EH (cell line): ENCODE measurements around the gene CD164.
"Not testable (repeated sequence)": the region's sequence is repeated elsewhere in the genome, so short reads cannot be mapped to it uniquely, and the experiment has no call there.

Source experiments
- DNase-seq: peaks from one replicate; pipeline ENCODE4 v3.0.0-alpha.2; 2015; ENCODE audit warnings: low read depth

The CD164 gene

GRCh38 chr6:109342911-109343310, 39.4 kb downstream of the CD164 start:
- no peak for DNase-seq

GRCh38 chr6:109342506-109342905, 39.8 kb downstream of the CD164 start:
- DNase-seq: no peak

- DNase-seq: no peak
Observed at GRCh38 chr6:109340811-109341210, 41.5 kb downstream of the CD164 start.

DNA sequence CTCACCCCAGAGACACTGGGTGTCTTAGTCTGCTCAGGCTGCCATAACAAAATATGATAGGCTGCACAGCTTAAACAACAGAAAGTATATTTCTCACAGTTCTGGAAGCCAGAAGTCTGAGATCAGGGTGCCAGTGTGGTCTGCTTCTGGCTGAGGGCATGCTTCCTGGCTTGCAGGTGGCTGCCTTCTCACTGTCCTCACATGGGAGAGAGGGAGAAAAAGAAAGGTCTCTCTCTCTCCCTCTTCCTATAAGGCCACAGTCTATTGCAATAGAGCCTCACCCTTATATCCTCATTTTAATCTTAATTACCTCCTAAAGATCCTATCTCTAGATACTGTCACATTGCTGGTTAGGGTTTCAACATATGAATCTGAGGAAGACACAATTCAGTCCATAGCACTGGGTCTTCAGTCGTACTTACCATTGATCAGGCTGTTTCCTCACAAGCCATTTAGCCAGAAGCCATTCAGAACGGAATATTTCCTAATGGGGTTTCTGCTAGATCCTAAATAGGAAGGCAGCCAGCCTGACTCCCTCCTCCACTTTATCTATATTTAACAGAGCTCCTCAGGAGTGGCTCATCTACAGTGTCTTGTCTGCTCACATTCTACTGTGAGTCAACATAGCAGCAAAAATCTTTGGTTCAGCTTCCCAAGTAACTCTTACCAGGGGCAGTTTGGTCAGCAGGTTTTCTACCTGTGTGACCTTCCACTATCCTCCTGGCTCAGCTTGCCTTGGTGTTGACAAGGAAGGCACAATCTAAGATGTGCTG, 42.2 kb downstream of the CD164 start:
- DNase-seq: no peak

GRCh38 chr6:109336221-109336961, 45.9 kb downstream of the CD164 start:
- peak; percentile 31 for DNase-seq

- DNase-seq: not testable (repeated sequence)
Observed at GRCh38 chr6:109333870-109334269, 48.4 kb downstream of the CD164 start.

GRCh38 chr6:109332748-109333147, 49.5 kb downstream of the CD164 start:
- no peak for DNase-seq

DNA sequence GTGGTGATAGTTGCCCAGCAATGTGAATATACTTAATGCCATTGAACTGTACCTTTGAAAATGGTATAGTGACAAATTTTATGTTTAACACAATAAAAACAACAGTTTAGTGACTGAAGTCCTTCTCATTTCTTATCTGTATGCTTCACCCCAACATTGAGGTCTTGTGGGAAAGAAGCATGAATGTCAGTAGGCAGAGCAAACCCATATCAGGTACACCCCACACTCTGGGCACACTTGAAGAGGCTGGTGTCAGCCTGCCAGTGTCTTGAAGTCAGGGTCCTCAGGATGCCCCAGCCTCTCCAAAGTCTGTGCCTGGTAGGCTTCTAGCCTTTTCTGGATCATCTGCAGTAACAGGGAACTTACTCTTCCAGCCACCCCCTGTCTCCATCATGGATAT, 51.2 kb downstream of the CD164 start:
- DNase-seq: no peak

DNA sequence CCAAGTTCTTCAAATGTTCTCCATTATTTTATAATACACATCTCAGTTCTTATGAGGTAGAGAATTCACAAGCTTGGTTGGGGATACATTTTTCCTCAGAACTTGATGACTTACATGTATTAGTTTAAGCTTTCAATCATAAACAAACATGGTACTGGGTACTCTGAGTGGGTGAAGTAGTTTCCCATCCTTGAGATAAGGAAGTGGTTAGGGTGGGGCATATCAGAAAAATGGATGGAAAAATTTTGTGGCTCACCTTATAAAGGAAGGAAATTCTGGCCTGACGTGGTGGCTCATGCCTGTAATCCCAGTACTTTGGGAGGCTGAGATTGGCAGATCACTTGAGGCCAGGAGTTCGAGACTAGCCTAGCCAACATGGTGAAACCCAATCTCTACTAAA, 52.0 kb downstream of the CD164 start:
- DNase-seq: no peak

DNA sequence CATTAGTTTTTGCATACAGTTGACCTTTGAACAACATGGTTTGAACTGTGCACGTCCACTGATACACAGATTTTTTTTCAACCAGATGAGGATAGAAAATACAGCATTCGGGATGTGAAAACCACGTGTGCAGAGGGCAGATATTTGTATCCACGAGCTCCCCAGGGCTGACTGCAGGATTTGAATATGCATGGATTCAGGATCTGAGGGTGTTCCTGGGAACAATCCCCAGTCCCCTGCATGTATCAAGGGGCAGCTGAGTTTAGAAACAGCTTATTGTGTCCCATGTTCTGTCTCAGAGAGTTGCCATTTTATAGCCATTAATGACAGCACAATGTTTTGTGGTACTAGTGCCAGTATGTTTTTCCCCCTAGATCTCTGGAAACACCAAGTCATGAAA, 53.6 kb downstream of the CD164 start:
- DNase-seq: no peak

DNA sequence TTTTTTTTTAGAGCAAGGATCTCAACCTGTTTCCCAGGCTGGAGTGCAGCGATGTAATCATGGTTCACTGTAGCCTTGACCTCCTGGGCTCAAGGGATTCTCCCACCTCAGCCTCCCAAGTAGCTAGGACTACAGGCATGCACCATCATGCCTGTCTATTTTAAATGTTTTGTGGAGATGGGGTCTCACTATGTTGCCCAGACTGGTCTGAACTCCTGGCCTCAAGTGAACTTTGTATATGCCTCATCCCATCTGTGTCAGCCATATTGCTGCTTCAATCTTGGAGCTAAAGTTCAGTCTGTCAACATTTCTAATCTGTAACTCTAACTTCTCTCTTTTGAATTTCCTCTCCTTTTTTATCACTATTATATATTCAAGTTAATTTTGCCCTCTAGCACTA, 54.3 kb downstream of the CD164 start:
- no peak for DNase-seq

DNA sequence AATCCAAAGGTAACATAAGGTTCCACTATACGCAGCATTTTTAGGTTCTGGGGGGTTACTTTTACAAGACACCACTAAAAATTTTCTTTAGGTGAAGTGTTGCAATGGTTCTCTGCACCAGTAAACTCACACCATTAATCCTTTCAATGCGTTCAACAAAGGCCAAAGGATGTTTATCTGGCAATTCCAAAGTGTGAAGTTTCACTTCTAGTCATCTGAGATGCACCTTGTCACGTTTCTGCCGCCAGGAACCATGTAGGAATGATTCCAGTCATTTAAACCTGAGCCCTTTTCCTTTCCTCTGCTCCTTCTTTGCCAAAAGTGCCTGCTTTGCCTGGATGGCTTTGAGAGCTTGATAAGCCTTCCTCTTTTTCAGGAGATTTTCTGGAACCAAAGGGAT, 54.8 kb downstream of the CD164 start:
- no peak for DNase-seq

GRCh38 chr6:109326351-109326750, 55.9 kb downstream of the CD164 start:
- DNase-seq: no peak

GRCh38 chr6:109325400-109325801, 56.9 kb downstream of the CD164 start:
- DNase-seq: no peak

DNA sequence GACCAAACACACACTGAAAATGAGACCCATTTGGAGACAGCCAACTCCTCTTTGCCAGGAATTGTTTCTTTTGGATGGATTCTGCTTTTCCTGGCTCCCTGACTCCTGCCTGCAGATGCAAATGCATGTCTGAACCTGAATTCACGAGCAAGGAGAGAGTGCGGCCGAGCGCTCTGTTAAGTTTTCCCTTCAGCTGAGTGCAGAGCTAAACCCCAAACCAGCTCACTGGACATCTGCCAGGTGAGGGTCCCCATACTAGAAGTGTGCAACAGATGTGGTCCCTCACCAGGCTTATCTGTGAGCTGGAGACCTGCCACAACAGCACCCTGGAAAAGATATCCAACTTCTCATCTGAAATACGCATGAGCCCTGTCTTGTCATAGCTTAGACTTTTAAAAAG, 59.0 kb downstream of the CD164 start:
- DNase-seq: no peak

DNA sequence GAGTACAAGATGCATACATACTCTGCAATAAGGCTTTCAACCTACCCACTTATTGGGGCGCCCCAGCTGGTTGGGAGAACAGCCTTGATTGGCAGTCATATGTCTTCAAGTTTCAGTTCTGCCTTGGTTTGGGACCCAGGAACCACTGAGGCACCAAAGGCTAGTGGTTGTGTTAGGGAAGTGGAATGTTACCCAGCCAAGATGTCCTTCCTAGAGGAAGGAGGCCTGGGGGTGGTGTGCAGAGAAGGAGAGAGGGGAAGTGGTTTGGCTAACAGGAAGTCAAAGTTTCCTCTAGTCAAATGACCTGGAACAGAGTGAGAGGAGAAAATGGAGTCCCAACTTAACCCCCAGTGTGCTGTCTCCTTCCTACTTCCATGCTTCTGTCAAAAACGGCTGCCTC, 59.4 kb downstream of the CD164 start:
- no peak for DNase-seq

DNA sequence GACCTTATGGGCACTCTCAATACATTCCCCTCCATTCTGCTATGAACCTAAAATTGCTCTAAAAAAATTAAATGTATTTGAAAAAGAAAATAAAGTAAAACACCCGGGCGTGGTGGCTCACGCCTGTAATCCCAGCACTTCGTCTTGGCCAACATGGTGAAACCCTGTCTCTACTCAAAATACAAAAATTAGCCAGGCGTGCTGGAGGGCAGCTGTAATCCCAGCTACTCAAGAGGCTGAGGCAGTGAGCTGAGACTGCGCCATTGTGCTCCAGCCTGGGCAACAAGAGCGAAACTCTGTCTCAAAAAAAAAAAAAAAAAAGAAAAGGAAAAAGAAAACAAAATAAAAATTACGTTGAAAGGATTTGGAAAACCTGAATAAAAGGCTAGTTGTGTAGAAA, 60.5 kb downstream of the CD164 start:
- DNase-seq: no peak

- DNase-seq: no peak
Observed at GRCh38 chr6:109320072-109320471, 62.2 kb downstream of the CD164 start.

GRCh38 chr6:109318328-109318876, 63.9 kb downstream of the CD164 start:
- DNase-seq: no peak

DNA sequence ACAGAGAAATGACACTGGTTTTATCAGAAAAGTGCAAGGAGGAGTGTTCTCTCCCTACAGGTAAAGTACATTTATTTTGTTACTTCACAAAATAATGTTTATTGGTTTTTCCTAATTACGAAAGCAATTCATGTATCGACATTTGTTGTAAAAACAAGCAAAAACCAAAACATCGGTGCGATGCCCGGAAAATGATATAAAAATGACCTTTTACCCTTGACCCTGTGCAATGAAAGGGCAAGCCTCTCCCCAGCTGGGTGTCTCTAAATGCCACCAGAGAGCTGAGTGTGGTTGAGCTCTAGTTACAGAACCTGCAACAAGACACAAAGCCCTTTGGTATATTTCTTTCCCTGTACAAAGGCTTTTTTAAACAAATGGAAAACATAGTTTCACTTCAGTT, 65.4 kb downstream of the CD164 start:
- DNase-seq: no peak
